ENCODE measurements around the gene AKAP17A. TPM values are rescaled to one million over a fixed set of nuclear protein-coding genes. Genes with fewer than 3 reads are reported as not detected.

Gene AKAP17A
- total and polyA plus RNA-seq, 2 of the 8 experiments (the other 6 are each of a cell fraction or from before 2014, with no cell fraction given): 14.0 to 41.2 TPM

GRCh38 chrX:1629244-1629643, 37.8 kb downstream of the AKAP17A start:
- Histone ChIP-seq H4K5ac (ENCODE audit: insufficient read length, low read depth, low read length) (no peak overlapping the region), H3K23me2 (ENCODE audit: low read depth, low read length) (no peaks in the 10 kb centered on the region), H3K23ac (ENCODE audit: insufficient read length) (no peak overlapping the region), H3K4ac (replicated peaks; ENCODE audit: insufficient read length, low read depth, low read length) (no peak overlapping the region), H3K27ac (ENCODE audit: low read depth, low read length) (no peak overlapping the region), H3K14ac (ENCODE audit: insufficient read length) (no peak overlapping the region), H3K9ac (replicated peaks in 1 of 4; ENCODE audit: extremely low read depth in 1 of 4, low read depth in 3 of 4, low read length in 3 of 4) (no peak overlapping the region), H2BK5ac (ENCODE audit: low read depth, low read length) (no peak overlapping the region), H3K56ac (replicated peaks; ENCODE audit: insufficient read length, low read depth, low read length) (no peak overlapping the region), H2BK15ac (ENCODE audit: low read length) (no peak overlapping the region), H2AK5ac (ENCODE audit: low read depth, low read length) (no peak overlapping the region), H3K4me2 (ENCODE audit: insufficient read depth in 1 of 2, low read depth in 2 of 2, low read length in 2 of 2) (no peak overlapping the region), H3K9me3 (ENCODE audit: insufficient read depth in 2 of 2, low read depth in 1 of 2, low read length in 1 of 2) (no peaks in the 10 kb centered on the region), H3K4me1 (replicated peaks in 1 of 4; ENCODE audit: control insufficient read depth in 3 of 4, insufficient read depth in 4 of 4, low read length in 3 of 4) (no peaks in the 10 kb centered on the region; a peak in 1 of 7 replicates), H4K8ac (ENCODE audit: extremely low read depth, insufficient read depth, low read length) (no peak overlapping the region), H4K20me1 (replicated peaks in 1 of 2; ENCODE audit: control insufficient read depth in 1 of 2, insufficient read depth in 2 of 2, low read length in 2 of 2) (no peaks in the 10 kb centered on the region), H3K36me3 (ENCODE audit: control insufficient read depth in 2 of 4, insufficient read depth in 4 of 4, low read length in 3 of 4) (no peaks in the 10 kb centered on the region; a peak in 1 of 8 replicates), H3K4me3 (ENCODE audit: extremely low read depth in 1 of 4, insufficient read depth in 2 of 4, low read depth in 3 of 4, low read length in 4 of 4) (no peak overlapping the region), H3K79me1 (ENCODE audit: low read depth, low read length) (no peaks in the 10 kb centered on the region), H3K18ac (ENCODE audit: extremely low read depth, low read length) (no peak overlapping the region), H3K79me2 (ENCODE audit: control insufficient read depth in 1 of 2, insufficient read depth in 2 of 2, low read length in 2 of 2) (no peaks in the 10 kb centered on the region), H3K27me3 (replicated peaks in 1 of 4; ENCODE audit: control insufficient read depth in 3 of 4, extremely low read depth in 1 of 4, insufficient read depth in 3 of 4, low read length in 3 of 4) (no peaks in the 10 kb centered on the region; a peak in 1 of 7 replicates), H2BK12ac (ENCODE audit: low read depth, low read length) (no peak overlapping the region), H2BK20ac (ENCODE audit: low read length) (no peak overlapping the region), H4K91ac (replicated peaks; ENCODE audit: insufficient read length, low read length) (no peak overlapping the region), H2BK120ac (replicated peaks; ENCODE audit: low read depth, low read length) (no peak overlapping the region), H2AFZ (ENCODE audit: low read length) (no peak overlapping the region)
- WGBS, 2 experiments (ENCODE audit: extremely low coverage in 1 of 2, insufficient coverage in 1 of 2, insufficient read length in 1 of 2, insufficient replicate concordance in 2 of 2, low coverage in 1 of 2, low lambda C conversion rate in 2 of 2, missing lambda C conversion rate in 1 of 2): 84% methylated on average over 7 of the region's 7 CpGs; no CpG with 5 or more reads in 1 of the 2 experiments
- no peak for DNase-seq (ENCODE audit: low read depth in 1 of 2, low spot score in 2 of 2)
- POLR2A ChIA-PET (ENCODE audit: partially characterized antibody): no interaction called here
- CTCF ChIA-PET (ENCODE audit: partially characterized antibody): no interaction called here
- no peak for FAIRE-seq
- TF ChIP-seq CHD1 (IDR thresholded peaks at IDR 0.05; ENCODE audit: low read depth, low read length) (no peak), ATF2 (IDR thresholded peaks at IDR 0.05; ENCODE audit: low read length) (no peak), EP300 (IDR thresholded peaks at IDR 0.05; ENCODE audit: borderline replicate concordance in 1 of 2, low read depth in 2 of 2, low read length in 2 of 2) (no peak), ZNF274 (IDR thresholded peaks at IDR 0.05; ENCODE audit: borderline replicate concordance, extremely low read depth, low read length) (no peak), BACH1 (IDR thresholded peaks at IDR 0.05; ENCODE audit: low read length) (no peak), PHF8 (conservative IDR thresholded peaks at IDR 0.05; ENCODE audit: low read depth, low read length) (no peak), RFX5 (IDR thresholded peaks at IDR 0.05; ENCODE audit: borderline replicate concordance, low read depth, low read length) (no peak), YY1 (IDR thresholded peaks at IDR 0.05; ENCODE audit: low read depth, low read length) (no peak), KDM1A (IDR thresholded peaks at IDR 0.05; ENCODE audit: borderline replicate concordance, low read length) (no peak)
- TF ChIP-seq, protein P1, sequence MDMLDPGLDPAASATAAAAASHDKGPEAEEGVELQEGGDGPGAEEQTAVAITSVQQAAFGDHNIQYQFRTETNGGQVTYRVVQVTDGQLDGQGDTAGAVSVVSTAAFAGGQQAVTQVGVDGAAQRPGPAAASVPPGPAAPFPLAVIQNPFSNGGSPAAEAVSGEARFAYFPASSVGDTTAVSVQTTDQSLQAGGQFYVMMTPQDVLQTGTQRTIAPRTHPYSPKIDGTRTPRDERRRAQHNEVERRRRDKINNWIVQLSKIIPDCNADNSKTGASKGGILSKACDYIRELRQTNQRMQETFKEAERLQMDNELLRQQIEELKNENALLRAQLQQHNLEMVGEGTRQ (IDR thresholded peaks at IDR 0.05; ENCODE audit: low read length): no peak
- TF ChIP-seq, protein P2, sequence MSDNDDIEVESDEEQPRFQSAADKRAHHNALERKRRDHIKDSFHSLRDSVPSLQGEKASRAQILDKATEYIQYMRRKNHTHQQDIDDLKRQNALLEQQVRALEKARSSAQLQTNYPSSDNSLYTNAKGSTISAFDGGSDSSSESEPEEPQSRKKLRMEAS (IDR thresholded peaks at IDR 0.05): no peak

All from H1 (cell line).